HG03460 (cell line): ENCODE results near the gene FBXW4.
"Not testable (repeated sequence)": the region's sequence is repeated elsewhere in the genome, so short reads cannot be mapped to it uniquely, and the experiment has no call there.

Experiments
- ATAC-seq: cut with Tn5 transposase; IDR thresholded peaks from one replicate; pipeline ENCODE4 v1.9.1; 2021; ENCODE audit not compliant: unreplicated experiment

The FBXW4 gene

DNA sequence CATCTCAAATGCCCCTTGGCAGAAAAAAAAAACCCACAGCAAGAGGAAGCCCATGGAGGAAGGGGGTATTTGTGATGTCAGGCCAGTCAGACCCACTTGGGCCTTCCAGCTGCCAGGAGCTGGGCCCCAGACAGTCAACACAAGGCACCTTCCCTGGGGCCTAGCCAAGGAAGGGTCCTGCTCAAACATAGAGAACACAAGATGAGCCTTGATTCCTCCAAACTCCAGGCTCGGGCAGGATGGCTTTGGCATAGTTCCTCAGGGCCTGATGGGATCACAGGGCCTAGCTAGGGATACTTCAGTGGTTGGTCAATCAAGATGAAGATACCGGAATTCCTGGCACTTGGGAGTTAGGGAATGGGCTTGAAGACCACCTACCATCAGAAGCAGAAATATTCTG, 76.1 kb downstream of the FBXW4 start:
- no peak for ATAC-seq

DNA sequence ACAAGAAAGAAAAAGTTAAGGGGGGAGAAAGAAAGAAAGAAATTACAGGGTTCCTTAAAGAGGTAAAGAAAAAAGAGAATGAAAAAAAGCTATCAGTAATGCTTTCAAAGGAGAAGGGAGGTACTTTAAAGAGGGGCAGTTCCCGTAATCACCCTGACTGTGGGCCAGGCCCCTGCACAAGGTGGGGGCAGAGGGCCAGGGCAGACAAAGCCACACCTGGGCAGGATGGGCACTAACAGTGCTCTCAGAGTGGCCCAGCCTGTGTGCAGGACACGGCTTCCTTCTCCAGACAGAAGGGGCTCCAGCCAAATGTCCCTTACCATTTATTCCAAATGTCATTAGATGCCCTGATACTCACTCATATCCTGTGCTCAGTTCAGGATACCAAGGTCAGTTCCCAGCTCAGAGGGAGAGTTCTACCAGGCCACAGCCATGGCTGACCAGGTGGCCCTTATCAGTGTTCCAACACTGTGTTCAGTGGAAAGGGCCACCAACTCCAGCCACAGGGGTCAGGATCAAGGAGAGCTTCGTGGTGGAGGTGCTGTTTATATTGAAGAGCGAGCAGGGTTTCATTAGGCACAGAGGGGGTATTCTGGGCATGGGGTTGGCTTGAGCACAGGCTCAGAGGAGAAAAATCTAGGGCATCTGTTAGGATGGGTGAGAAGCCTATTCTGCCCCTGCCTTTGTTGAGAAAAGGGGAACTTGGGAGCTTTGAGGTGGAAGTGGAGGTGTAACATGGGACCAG, 77.0 kb downstream of the FBXW4 start:
- ATAC-seq = no peak

DNA sequence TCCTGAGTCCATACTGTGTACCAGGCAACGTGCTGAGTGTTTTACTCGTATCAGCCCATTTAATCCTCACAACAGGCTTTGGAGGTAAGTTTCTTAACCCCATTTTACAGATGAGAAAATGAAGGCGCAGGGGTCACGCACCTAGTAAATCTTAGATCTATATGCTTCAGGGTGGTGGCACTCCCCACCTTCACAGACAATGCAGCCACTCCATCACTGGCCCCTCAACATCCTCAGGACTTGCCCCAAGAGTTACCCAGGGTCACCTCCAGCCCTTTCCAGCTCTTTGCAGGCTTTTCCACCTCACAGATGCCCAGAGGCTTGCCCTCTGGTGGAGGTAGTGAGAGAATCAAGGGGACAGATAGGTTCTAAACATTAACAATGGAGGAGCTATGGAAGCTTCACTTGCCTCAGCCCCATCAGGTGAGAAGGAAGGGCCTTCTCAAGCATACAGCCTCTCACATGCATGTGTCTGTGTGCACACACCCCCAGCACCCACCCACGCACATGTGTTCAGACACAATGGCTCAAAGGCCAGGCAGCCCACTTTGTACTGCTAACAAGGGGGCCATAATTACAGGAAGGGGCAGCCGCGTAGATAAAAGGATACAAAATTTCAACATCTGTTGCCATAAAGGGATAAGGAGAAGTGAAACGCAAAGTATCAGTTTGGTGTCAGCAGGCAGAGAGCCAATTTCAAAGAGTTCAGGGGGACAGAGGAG, 77.7 kb downstream of the FBXW4 start:
- ATAC-seq = no peak

- no peak for ATAC-seq
Measured at GRCh38 chr10:101616415-101617101, 78.4 kb downstream of the FBXW4 start.

GRCh38 chr10:101615525-101616116, 79.3 kb downstream of the FBXW4 start:
- ATAC-seq = no peak

DNA sequence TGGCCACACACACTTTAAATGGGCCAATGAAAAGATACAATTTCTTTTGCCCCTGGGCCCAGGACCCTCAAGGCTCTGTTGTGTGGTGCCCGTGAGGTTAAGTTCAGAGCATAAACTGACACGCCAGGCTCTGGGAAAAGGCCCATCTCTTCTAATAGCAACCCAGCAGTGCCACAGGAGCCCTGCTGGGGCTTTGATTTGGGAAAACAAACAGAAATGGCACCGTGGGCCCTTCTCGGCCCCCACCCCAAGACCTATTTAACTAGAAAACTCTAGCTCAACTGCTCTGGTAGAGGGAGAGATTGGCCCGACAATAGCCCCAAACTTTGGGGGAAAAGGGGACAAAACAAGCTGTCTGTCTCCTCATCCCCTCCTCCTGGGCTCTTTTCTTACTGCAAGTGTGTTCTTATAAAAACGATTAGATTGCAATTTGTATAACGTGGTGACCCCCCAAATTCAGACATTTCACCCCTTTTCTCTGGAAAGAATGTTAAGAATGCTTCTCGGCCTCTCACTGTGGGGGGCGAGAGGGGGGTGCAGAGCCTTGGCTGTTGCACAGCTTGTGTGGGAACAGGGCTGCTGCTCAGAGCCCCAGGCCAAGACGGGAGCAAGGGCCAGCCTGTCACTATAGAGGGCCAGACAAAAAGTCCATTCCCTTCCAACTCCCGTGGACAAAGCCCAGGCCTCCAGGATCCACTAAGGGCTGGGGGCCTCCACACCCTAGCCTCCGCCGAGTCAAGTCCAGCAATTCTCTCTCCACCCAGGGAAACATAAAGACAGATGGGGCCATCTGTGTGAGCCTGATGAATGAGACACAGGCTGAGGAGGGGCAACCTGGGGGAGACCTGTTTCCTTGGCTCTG, 80.1 kb downstream of the FBXW4 start:
- no peak for ATAC-seq

DNA sequence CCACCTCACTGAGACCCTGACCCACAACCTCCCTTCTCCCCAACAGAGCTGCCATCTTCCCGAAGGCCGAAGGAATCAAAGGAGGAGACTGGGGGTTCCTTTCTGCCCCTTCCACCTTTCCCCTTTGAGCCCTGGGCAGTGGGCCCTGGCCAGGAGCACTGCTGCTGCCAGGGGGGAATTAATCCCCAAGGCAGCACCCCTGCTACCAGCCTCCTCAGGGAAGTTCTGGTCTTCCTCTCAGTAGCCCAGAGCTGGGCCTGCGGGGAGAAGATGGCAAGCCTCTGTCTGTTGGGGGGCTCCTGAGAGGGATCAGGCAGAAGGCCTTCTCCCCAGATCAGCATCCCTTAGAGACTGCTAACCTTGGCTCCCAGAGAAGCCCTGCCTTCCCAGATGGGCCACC, 81.3 kb downstream of the FBXW4 start:
- no peak for ATAC-seq

DNA sequence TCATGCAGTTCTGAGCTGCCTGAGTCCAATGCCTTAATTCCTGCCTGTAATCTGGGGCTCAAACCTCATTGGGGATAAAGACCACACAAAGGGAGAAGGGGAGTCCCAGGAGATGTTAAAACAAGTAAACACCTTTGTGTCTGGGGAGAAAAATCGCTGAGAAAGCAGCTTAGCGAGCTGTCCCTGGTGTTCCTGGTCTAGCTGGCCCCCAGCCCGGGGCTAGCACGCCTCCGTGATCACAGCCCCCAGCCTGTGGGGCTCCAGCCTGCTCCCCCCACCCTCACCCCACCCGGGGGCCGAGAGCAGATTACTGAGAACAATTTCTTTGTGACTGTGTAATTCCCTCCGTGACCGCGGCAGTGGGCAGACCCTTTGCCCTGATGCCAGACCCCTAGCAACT, 82.1 kb downstream of the FBXW4 start:
- ATAC-seq = no peak

- ATAC-seq = no peak
Measured at GRCh38 chr10:101612086-101612485, 82.9 kb downstream of the FBXW4 start.

DNA sequence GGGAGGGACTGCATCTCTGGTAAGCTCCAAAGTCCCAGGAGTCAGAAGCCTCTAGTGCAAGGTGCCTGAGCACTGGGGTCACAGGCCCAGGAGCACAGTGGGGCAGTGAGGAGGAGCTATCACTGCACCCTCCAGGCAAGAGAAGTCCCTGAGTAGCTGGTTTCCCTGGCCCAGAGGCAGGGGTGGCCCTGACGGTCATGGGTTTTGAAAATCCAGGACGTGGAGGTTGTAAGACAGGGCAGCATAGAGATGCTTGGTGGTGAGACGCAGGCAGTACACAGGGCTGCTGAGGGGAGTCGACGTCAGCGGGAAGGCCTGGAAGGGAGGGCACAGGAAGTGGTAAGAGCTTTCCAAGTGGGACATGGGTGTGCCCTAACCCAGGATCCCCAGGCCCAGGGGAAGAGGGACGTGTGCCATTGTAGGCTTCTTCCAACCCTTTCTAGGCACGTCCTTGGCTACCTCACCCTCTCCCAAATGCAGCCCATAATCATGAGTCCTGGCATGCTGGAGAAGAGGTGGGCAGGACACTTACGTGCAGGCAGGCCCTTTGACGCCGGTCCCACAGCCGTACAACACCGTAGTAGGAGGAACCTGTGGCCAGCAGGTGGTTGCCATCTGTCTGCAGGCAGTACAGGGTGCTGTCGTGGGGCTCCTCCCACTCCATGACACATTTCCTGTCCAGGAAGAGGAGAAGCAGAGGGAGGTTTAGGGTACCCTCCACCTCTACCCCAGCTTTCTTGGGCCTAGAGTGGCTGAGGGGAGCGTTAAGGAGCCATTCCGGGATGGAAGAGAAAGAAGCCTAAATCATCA, 83.7 kb downstream of the FBXW4 start:
- ATAC-seq = no peak

GRCh38 chr10:101609481-101609880, 85.5 kb downstream of the FBXW4 start:
- no peak for ATAC-seq

GRCh38 chr10:101607124-101607523, 87.8 kb downstream of the FBXW4 start:
- no peak for ATAC-seq

DNA sequence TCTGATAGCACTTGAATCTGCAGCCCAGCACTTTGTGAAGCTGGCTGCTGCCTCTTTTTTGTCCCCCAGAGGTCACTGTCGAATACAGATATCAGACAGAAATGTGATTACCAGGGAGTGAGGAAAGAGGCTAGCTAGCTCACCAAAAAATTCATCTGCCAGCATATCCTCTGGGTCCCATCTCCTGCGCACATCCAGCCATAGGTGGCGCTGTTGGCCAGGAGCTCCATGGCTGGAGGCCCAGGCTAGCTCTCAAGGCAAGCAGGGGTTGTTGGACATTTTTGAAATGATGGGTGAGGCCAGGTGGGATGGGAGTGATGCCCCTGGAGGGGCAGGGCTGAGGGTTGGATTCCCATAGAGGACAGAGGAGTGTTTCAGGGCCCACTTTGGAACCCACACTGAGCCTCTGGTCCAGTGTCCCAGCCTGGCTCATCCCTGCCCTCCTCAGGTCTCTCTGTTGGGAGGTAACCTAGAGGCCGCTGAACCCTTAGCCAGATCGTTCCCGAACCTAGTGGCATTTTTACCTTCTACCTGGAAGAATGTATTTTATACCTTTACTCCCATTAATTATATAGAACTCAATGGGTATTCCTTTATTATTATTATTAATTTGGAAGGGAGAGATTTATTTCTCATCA, 92.1 kb downstream of the FBXW4 start:
- peak; percentile 61 for ATAC-seq

DNA sequence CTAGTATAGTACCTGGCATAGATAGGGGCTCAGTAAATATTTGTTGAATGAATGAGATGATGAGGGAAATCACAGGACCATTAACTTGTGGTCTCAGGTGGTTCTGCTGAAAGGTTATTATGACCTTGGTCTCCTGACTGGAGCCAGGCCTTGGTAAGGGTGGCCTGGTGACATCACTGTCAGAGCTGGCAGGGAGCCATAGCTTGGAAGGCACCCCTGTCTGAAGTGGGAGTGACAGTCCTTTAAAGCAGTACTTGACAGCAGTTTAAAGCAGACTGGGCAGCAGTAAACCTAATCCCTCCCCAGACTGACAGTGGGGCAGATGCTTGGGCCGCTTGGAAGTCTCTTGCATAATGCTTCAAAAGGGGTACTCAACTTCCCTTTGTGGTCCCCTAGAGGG, 93.4 kb downstream of the FBXW4 start:
- no peak for ATAC-seq

DNA sequence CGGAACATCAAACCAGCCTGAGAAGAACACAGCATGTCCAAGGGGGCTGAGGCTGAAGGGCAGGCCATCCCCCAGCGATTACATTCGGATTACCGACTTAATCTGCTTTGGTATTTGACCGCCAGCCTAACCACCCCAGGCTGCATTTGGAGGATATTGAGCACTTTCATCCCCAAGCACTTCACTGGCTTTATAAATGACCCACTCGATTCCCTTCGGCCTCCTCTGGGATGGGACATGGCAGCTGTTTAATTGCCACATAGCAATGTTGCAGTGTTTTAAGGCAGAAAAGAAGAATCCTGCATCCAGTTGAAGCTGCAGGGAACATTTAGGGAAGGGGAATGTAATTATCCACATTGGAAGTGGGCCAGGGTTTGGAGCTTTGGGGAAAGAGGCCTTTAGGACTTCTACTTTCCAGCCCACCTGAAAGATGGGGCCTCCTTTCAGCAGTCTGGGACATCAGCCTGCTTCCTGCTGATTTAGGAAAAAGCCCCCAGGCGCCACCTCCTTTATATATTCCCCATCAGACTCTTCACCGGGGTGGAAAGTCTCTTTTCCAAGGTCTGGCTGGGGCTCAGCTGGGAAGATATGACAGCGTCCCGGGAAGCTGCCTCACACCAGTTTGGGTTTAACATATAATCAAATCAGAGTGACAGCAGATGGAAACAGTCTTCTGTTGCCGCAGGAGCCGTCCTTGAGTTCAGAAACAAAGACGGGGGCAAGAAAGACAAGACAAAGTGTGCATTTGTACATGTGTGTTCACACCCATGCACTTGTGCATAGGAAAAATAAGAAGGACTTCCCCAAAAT, 97.7 kb downstream of the FBXW4 start:
- ATAC-seq = no peak

DNA sequence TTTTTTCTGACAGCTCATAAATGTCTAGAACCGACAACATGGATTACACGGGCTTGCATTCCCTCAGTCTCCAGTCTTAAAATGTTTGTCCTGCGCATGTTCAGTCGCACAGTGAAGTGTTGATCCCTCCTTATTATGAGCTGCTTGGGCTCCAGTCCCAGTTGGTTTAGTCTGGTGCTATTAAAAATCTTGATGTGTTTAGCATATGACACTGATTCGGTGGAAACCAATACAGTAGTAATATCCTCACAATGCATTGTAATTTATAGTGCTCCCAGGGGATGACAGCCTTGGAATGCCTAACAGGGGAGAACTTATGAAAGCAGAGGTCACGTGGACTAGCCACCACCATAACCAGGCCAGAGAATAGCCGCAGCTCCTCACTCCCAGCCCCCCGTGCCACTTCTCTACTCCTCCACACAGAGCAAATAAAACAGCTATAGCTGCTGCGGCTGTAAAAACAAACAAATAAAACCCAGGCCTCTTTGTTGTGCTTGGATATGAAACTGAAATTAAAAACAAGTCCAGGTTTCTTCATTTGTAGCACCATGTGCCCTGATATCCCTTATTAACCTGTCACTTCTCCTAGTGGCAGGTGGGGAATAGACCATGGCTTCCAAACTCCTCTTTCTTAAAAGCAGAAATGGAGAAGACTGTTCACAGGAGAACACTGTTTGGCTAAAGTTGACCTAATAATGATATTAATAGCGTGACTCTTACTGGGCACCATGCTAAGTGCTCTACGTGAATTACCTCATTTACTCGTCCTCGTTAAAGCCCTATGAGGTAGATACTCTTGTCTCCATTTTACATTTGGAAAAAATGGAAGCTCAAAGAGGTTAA, 99.2 kb downstream of the FBXW4 start:
- no peak for ATAC-seq

- not testable (repeated sequence) for ATAC-seq
Measured at GRCh38 chr10:101593331-101593730, 101.6 kb downstream of the FBXW4 start.

- no peak for ATAC-seq
Measured at GRCh38 chr10:101588879-101589278, 106.1 kb downstream of the FBXW4 start.
